ENCODE data around the gene HLA-C.
A peak's percentile ranks its signal among the peaks of the same experiment; 100 is the strongest.
"Not testable (repeated sequence)": the region's sequence is repeated elsewhere in the genome, so short reads cannot be mapped to it uniquely, and the experiment has no call there.

Gene HLA-C

DNA sequence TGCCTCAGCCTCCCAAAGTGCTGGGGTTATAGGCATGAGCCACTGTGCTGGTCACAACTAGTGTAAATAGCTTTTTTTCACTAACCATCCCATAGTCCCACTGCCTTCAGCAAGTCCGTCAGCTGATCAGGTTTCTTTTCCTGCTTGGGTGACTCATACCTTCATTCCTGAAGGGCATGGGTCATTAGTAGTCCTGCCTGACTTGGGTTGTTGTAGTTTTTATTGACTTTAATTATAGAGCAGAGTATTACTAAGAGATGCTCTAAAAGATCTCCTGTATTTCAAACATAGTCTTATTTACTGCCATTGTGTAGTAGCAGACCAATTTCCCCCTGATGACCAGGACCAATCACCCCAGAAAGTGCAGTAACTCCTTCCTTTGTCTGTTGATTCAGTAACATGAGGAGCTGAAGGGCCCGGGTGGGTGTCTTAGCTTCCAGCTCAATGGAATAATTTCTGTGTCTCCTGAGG lies 25.8 kb downstream of the HLA-C start:
- DNase-seq, result no peak
- CTCF ChIA-PET, result interaction anchor here (1.2 to 1.8 kb wide), 3 partner anchors 9 to 38 kb away, joined by 4 to 9 read pairs (median 6); no protein-coding TSS in a partner anchor
- Histone ChIP-seq H3K36me3 (ENCODE audit: control insufficient read depth in 4 of 4, insufficient read depth in 4 of 4, low read length in 3 of 4) (no peaks in the 10 kb centered on the region), H3K4me3 (ENCODE audit: control insufficient read depth in 1 of 7, extremely low read depth in 1 of 7, insufficient read depth in 4 of 7, low read depth in 2 of 7, low read length in 6 of 7) (no peak overlapping the region), H3K4me1 (ENCODE audit: control extremely low read depth in 1 of 4, control insufficient read depth in 4 of 4, insufficient read depth in 4 of 4, low read length in 3 of 4) (peaks cover 0 to 1% (median 0%) of the 10 kb centered on the region in 4 experiments), H3K9me3 (ENCODE audit: control extremely low read depth in 1 of 5, control insufficient read depth in 4 of 5, insufficient read depth in 2 of 5, low read depth in 1 of 5, low read length in 4 of 5) (peaks cover 0 to 20% (median 10%) of the 10 kb centered on the region in 5 experiments), H3K27ac (ENCODE audit: insufficient read depth in 1 of 2, low read depth in 1 of 2, low read length in 2 of 2, poor library complexity in 1 of 2, severe bottlenecking in 2 of 2) (no peak overlapping the region), H3K27me3 (replicated peaks in 2 of 5; ENCODE audit: control insufficient read depth in 4 of 5, insufficient read depth in 5 of 5, low read length in 4 of 5) (peaks cover 0 to 2% (median 0%) of the 10 kb centered on the region in 5 experiments)
- WGBS (ENCODE audit: insufficient coverage), result no CpG with 5 or more reads among the region's 2 CpGs
- POLR2A ChIA-PET, result no interaction called here

DNA sequence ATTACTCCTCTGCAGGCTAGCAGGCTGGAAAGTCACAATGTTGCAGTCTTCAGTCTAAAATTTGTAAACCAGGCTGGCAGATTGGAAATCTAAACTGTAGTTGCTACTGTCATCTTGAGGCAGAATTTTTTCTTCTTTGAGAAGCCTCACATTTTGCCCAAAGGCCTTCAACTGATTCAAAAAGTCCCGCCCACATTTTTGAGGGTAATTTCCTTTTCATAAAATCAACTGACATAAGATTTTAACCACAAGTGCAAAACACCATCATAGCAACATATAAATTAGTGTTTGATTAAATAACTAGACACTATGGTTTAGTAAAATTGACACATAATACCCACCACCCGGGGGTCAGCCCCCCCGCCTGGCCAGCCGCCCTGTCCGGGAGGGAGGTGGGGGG lies 28.4 kb downstream of the HLA-C start:
- H3K9me3 ChIP-seq (ENCODE audit: control extremely low read depth in 1 of 5, control insufficient read depth in 4 of 5, insufficient read depth in 2 of 5, low read depth in 1 of 5, low read length in 4 of 5), result peaks cover 0 to 16% (median 10%) of the 10 kb centered on the region in 5 experiments
- DNase-seq, result peak in 1 of 3 donors; percentile 71
- H3K4me1 ChIP-seq (ENCODE audit: control extremely low read depth in 1 of 4, control insufficient read depth in 4 of 4, insufficient read depth in 4 of 4, low read length in 3 of 4), result peaks cover 0 to 1% (median 0%) of the 10 kb centered on the region in 4 experiments
- no peak overlapping the region for H3K4me3 ChIP-seq (ENCODE audit: control insufficient read depth in 1 of 7, extremely low read depth in 1 of 7, insufficient read depth in 4 of 7, low read depth in 2 of 7, low read length in 6 of 7)
- CTCF ChIA-PET, result no interaction called here
- WGBS (ENCODE audit: insufficient coverage), result no CpG with 5 or more reads among the region's 5 CpGs
- H3K27me3 ChIP-seq (replicated peaks in 2 of 5; ENCODE audit: control insufficient read depth in 4 of 5, insufficient read depth in 5 of 5, low read length in 4 of 5), result no peaks in the 10 kb centered on the region
- no peaks in the 10 kb centered on the region for H3K36me3 ChIP-seq (ENCODE audit: control insufficient read depth in 4 of 4, insufficient read depth in 4 of 4, low read length in 3 of 4)
- H3K27ac ChIP-seq (ENCODE audit: insufficient read depth in 1 of 2, low read depth in 1 of 2, low read length in 2 of 2, poor library complexity in 1 of 2, severe bottlenecking in 2 of 2), result no peak overlapping the region
- POLR2A ChIA-PET, result no interaction called here

- no peak for DNase-seq
- WGBS (ENCODE audit: insufficient coverage), result no CpG with 5 or more reads among the region's 3 CpGs
- POLR2A ChIA-PET, result interaction anchor here (0.6 kb wide), 1 partner anchor 41 kb away, joined by 3 read pairs; no protein-coding TSS in a partner anchor
- Histone ChIP-seq H3K27me3 (replicated peaks in 2 of 5; ENCODE audit: control insufficient read depth in 4 of 5, insufficient read depth in 5 of 5, low read length in 4 of 5) (no peaks in the 10 kb centered on the region), H3K4me3 (ENCODE audit: control insufficient read depth in 1 of 7, extremely low read depth in 1 of 7, insufficient read depth in 4 of 7, low read depth in 2 of 7, low read length in 6 of 7) (no peak overlapping the region), H3K4me1 (ENCODE audit: control extremely low read depth in 1 of 4, control insufficient read depth in 4 of 4, insufficient read depth in 4 of 4, low read length in 3 of 4) (no peaks in the 10 kb centered on the region), H3K36me3 (ENCODE audit: control insufficient read depth in 4 of 4, insufficient read depth in 4 of 4, low read length in 3 of 4) (no peaks in the 10 kb centered on the region), H3K27ac (ENCODE audit: insufficient read depth in 1 of 2, low read depth in 1 of 2, low read length in 2 of 2, poor library complexity in 1 of 2, severe bottlenecking in 2 of 2) (no peak overlapping the region), H3K9me3 (ENCODE audit: control extremely low read depth in 1 of 5, control insufficient read depth in 4 of 5, insufficient read depth in 2 of 5, low read depth in 1 of 5, low read length in 4 of 5) (no peaks in the 10 kb centered on the region)
- CTCF ChIA-PET, result no interaction called here
Observed at GRCh38 chr6:31239854-31240253, 32.0 kb downstream of the HLA-C start.

- H3K9me3 ChIP-seq (ENCODE audit: control extremely low read depth in 1 of 5, control insufficient read depth in 4 of 5, insufficient read depth in 2 of 5, low read depth in 1 of 5, low read length in 4 of 5); H3K27ac ChIP-seq (ENCODE audit: insufficient read depth in 1 of 2, low read depth in 1 of 2, low read length in 2 of 2, poor library complexity in 1 of 2, severe bottlenecking in 2 of 2); POLR2A ChIA-PET; H3K27me3 ChIP-seq (replicated peaks in 2 of 5; ENCODE audit: control insufficient read depth in 4 of 5, insufficient read depth in 5 of 5, low read length in 4 of 5); H3K36me3 ChIP-seq (ENCODE audit: control insufficient read depth in 4 of 4, insufficient read depth in 4 of 4, low read length in 3 of 4): not testable (repeated sequence)
- H3K4me3 ChIP-seq (ENCODE audit: control insufficient read depth in 1 of 7, extremely low read depth in 1 of 7, insufficient read depth in 4 of 7, low read depth in 2 of 7, low read length in 6 of 7), result peak overlapping the region in 1 of 7 experiments; percentile 2
- WGBS (ENCODE audit: insufficient coverage), result 8% methylated on average over 2 of the region's 4 CpGs
- CTCF ChIA-PET, result interaction anchor here (0.6 to 1.8 kb wide), 4 partner anchors 12 to 259 kb away, joined by 3 to 9 read pairs (median 4); no protein-coding TSS in a partner anchor
- H3K4me1 ChIP-seq (ENCODE audit: control extremely low read depth in 1 of 4, control insufficient read depth in 4 of 4, insufficient read depth in 4 of 4, low read length in 3 of 4), result peaks cover 0 to 22% (median 11%) of the 10 kb centered on the region in 4 experiments
- peak in 1 of 3 donors; percentile 11 for DNase-seq
Observed at GRCh38 chr6:31234101-31234500, 37.8 kb downstream of the HLA-C start.

GRCh38 chr6:31228476-31228875 lies 43.4 kb downstream of the HLA-C start:
- POLR2A ChIA-PET, result no interaction called here
- H3K27ac ChIP-seq (ENCODE audit: insufficient read depth in 1 of 2, low read depth in 1 of 2, low read length in 2 of 2, poor library complexity in 1 of 2, severe bottlenecking in 2 of 2), result no peak overlapping the region
- CTCF ChIA-PET, result interaction anchor here (0.9 to 1.3 kb wide), 3 partner anchors 12 to 139 kb away, joined by 3 to 4 read pairs (median 4); no protein-coding TSS in a partner anchor
- 95% methylated on average over 4 of the region's 6 CpGs for WGBS (ENCODE audit: insufficient coverage)
- no peaks in the 10 kb centered on the region for H3K36me3 ChIP-seq (ENCODE audit: control insufficient read depth in 4 of 4, insufficient read depth in 4 of 4, low read length in 3 of 4)
- H3K4me3 ChIP-seq (ENCODE audit: control insufficient read depth in 1 of 7, extremely low read depth in 1 of 7, insufficient read depth in 4 of 7, low read depth in 2 of 7, low read length in 6 of 7), result no peak overlapping the region
- peaks cover 0 to 20% (median 12%) of the 10 kb centered on the region in 4 experiments for H3K4me1 ChIP-seq (ENCODE audit: control extremely low read depth in 1 of 4, control insufficient read depth in 4 of 4, insufficient read depth in 4 of 4, low read length in 3 of 4)
- H3K9me3 ChIP-seq (ENCODE audit: control extremely low read depth in 1 of 5, control insufficient read depth in 4 of 5, insufficient read depth in 2 of 5, low read depth in 1 of 5, low read length in 4 of 5), result no peaks in the 10 kb centered on the region
- H3K27me3 ChIP-seq (replicated peaks in 2 of 5; ENCODE audit: control insufficient read depth in 4 of 5, insufficient read depth in 5 of 5, low read length in 4 of 5), result no peaks in the 10 kb centered on the region
- DNase-seq, result no peak

- ChIA-PET CTCF (interaction anchor here (1.4 kb wide), 1 partner anchor 22 kb away, joined by 4 read pairs; no protein-coding TSS in a partner anchor), POLR2A (interaction anchor here (1.0 kb wide), 1 partner anchor 9 kb away, joined by 4 read pairs; no protein-coding TSS in a partner anchor)
- Histone ChIP-seq H3K27me3 (replicated peaks in 2 of 5; ENCODE audit: control insufficient read depth in 4 of 5, insufficient read depth in 5 of 5, low read length in 4 of 5) (no peaks in the 10 kb centered on the region), H3K4me1 (ENCODE audit: control extremely low read depth in 1 of 4, control insufficient read depth in 4 of 4, insufficient read depth in 4 of 4, low read length in 3 of 4) (peaks cover 0 to 20% (median 12%) of the 10 kb centered on the region in 4 experiments), H3K27ac (ENCODE audit: insufficient read depth in 1 of 2, low read depth in 1 of 2, low read length in 2 of 2, poor library complexity in 1 of 2, severe bottlenecking in 2 of 2) (no peak overlapping the region), H3K36me3 (ENCODE audit: control insufficient read depth in 4 of 4, insufficient read depth in 4 of 4, low read length in 3 of 4) (no peaks in the 10 kb centered on the region), H3K9me3 (ENCODE audit: control extremely low read depth in 1 of 5, control insufficient read depth in 4 of 5, insufficient read depth in 2 of 5, low read depth in 1 of 5, low read length in 4 of 5) (no peaks in the 10 kb centered on the region), H3K4me3 (ENCODE audit: control insufficient read depth in 1 of 7, extremely low read depth in 1 of 7, insufficient read depth in 4 of 7, low read depth in 2 of 7, low read length in 6 of 7) (no peak overlapping the region)
- WGBS (ENCODE audit: insufficient coverage), result 98% methylated on average over 7 of the region's 7 CpGs
- DNase-seq, result no peak
Observed at GRCh38 chr6:31227143-31227542, 44.7 kb downstream of the HLA-C start.

- H3K4me3 ChIP-seq (ENCODE audit: control insufficient read depth in 1 of 7, extremely low read depth in 1 of 7, insufficient read depth in 4 of 7, low read depth in 2 of 7, low read length in 6 of 7), result no peak overlapping the region
- ChIA-PET POLR2A (no interaction called here), CTCF (no interaction called here)
- no peaks in the 10 kb centered on the region for H3K9me3 ChIP-seq (ENCODE audit: control extremely low read depth in 1 of 5, control insufficient read depth in 4 of 5, insufficient read depth in 2 of 5, low read depth in 1 of 5, low read length in 4 of 5)
- H3K36me3 ChIP-seq (ENCODE audit: control insufficient read depth in 4 of 4, insufficient read depth in 4 of 4, low read length in 3 of 4), result no peaks in the 10 kb centered on the region
- H3K27me3 ChIP-seq (replicated peaks in 2 of 5; ENCODE audit: control insufficient read depth in 4 of 5, insufficient read depth in 5 of 5, low read length in 4 of 5), result no peaks in the 10 kb centered on the region
- WGBS (ENCODE audit: insufficient coverage), result 76% methylated on average over 5 of the region's 7 CpGs
- no peak overlapping the region for H3K27ac ChIP-seq (ENCODE audit: insufficient read depth in 1 of 2, low read depth in 1 of 2, low read length in 2 of 2, poor library complexity in 1 of 2, severe bottlenecking in 2 of 2)
- peaks cover 0 to 20% (median 12%) of the 10 kb centered on the region in 4 experiments for H3K4me1 ChIP-seq (ENCODE audit: control extremely low read depth in 1 of 4, control insufficient read depth in 4 of 4, insufficient read depth in 4 of 4, low read length in 3 of 4)
- DNase-seq, result no peak
Observed at GRCh38 chr6:31225735-31226134, 46.2 kb downstream of the HLA-C start.

Measured in common myeloid progenitor, CD34-positive (primary cell).